ENCODE results near the gene RPL22L1. TPM values are rescaled to one million over a fixed set of nuclear protein-coding genes. Genes with fewer than 3 reads are reported as not detected.

The RPL22L1 gene
- total and polyA plus RNA-seq, 2 experiments from 2014 or later: 63.1 to 168 TPM

GRCh38 chr3:170868577-170869238, 1.3 kb downstream of the RPL22L1 start:
- Histone ChIP-seq H3K27me3 (no peaks in the 10 kb centered on the region), H3K4me2 (peak overlapping the region; percentile 86), H3K27ac (peak overlapping the region; percentile 91), H2AFZ (no peak overlapping the region), H3K36me3 (replicated peaks; ENCODE audit: insufficient read depth, low read depth) (no peaks in the 10 kb centered on the region), H3K9me2 (replicated peaks; ENCODE audit: insufficient read depth) (no peaks in the 10 kb centered on the region), H3K4me3 (peak overlapping the region; percentile 56), H4K20me1 (ENCODE audit: insufficient read depth, poor library complexity, severe bottlenecking) (no peaks in the 10 kb centered on the region), H3K4me1 (ENCODE audit: insufficient read depth) (peaks cover 8% of the 10 kb centered on the region), H3K79me2 (peaks cover 19% of the 10 kb centered on the region), H3K9me3 (ENCODE audit: low read depth) (no peaks in the 10 kb centered on the region)
- TF ChIP-seq EZH2 (IDR thresholded peaks at IDR 0.05; ENCODE audit: borderline replicate concordance): no peak
- no peak for TF ChIP-seq CTCF (IDR thresholded peaks at IDR 0.05; ENCODE audit: poor library complexity)
- TF ChIP-seq EZH2phosphoT487 (IDR thresholded peaks at IDR 0.05; ENCODE audit: low read depth, severe bottlenecking, unreplicated experiment): no peak
- 69% methylated on average over 9 of the region's 9 CpGs for WGBS (ENCODE audit: low lambda C conversion rate, missing lambda C conversion rate)
- no peak for DNase-seq (ENCODE audit: low spot score)

GRCh38 chr3:170867143-170867937, 2.7 kb downstream of the RPL22L1 start:
- no peaks in the 10 kb centered on the region for H4K20me1 ChIP-seq (ENCODE audit: insufficient read depth, poor library complexity, severe bottlenecking)
- WGBS (ENCODE audit: low lambda C conversion rate, missing lambda C conversion rate): 45% methylated on average over 1 of the region's 1 CpG
- H3K9me2 ChIP-seq (replicated peaks; ENCODE audit: insufficient read depth): no peaks in the 10 kb centered on the region
- H3K27ac ChIP-seq: no peak overlapping the region
- H3K36me3 ChIP-seq (replicated peaks; ENCODE audit: insufficient read depth, low read depth): no peaks in the 10 kb centered on the region
- no peak for DNase-seq (ENCODE audit: low spot score)
- H3K79me2 ChIP-seq: peaks cover 19% of the 10 kb centered on the region
- H3K27me3 ChIP-seq: no peaks in the 10 kb centered on the region
- no peak for TF ChIP-seq EZH2phosphoT487 (IDR thresholded peaks at IDR 0.05; ENCODE audit: low read depth, severe bottlenecking, unreplicated experiment)
- TF ChIP-seq EZH2 (IDR thresholded peaks at IDR 0.05; ENCODE audit: borderline replicate concordance): no peak
- no peak for TF ChIP-seq CTCF (IDR thresholded peaks at IDR 0.05; ENCODE audit: poor library complexity)
- H2AFZ ChIP-seq: no peak overlapping the region
- H3K4me2 ChIP-seq: peak overlapping the region; percentile 86
- H3K9me3 ChIP-seq (ENCODE audit: low read depth): no peaks in the 10 kb centered on the region
- no peak overlapping the region for H3K4me3 ChIP-seq
- H3K4me1 ChIP-seq (ENCODE audit: insufficient read depth): peaks cover 8% of the 10 kb centered on the region

GRCh38 chr3:170866499-170866898, 3.5 kb downstream of the RPL22L1 start:
- Histone ChIP-seq H3K36me3 (replicated peaks; ENCODE audit: insufficient read depth, low read depth) (no peaks in the 10 kb centered on the region), H3K27ac (no peak overlapping the region), H3K4me1 (ENCODE audit: insufficient read depth) (peaks cover 8% of the 10 kb centered on the region), H3K4me3 (no peak overlapping the region), H3K27me3 (no peaks in the 10 kb centered on the region), H3K9me2 (replicated peaks; ENCODE audit: insufficient read depth) (no peaks in the 10 kb centered on the region), H3K79me2 (peaks cover 19% of the 10 kb centered on the region), H2AFZ (no peak overlapping the region), H4K20me1 (ENCODE audit: insufficient read depth, poor library complexity, severe bottlenecking) (no peaks in the 10 kb centered on the region), H3K9me3 (ENCODE audit: low read depth) (no peaks in the 10 kb centered on the region), H3K4me2 (no peak overlapping the region)
- no peak for TF ChIP-seq EZH2phosphoT487 (IDR thresholded peaks at IDR 0.05; ENCODE audit: low read depth, severe bottlenecking, unreplicated experiment)
- no peak for TF ChIP-seq EZH2 (IDR thresholded peaks at IDR 0.05; ENCODE audit: borderline replicate concordance)
- no peak for TF ChIP-seq CTCF (IDR thresholded peaks at IDR 0.05; ENCODE audit: poor library complexity)
- DNase-seq (ENCODE audit: low spot score): no peak
- 93% methylated on average over 3 of the region's 3 CpGs for WGBS (ENCODE audit: low lambda C conversion rate, missing lambda C conversion rate)
